ENCODE measurements around the gene OOSP4A. TPM values are rescaled to one million over a fixed set of nuclear protein-coding genes. Genes with fewer than 3 reads are reported as not detected.

Gene OOSP4A
- total and polyA plus RNA-seq, 2 of the 4 experiments (the other 2 are of a cell fraction) = not detected

- H2BK120ac ChIP-seq (ENCODE audit: low read depth, low read length) = no peak overlapping the region
- H3K79me1 ChIP-seq (ENCODE audit: low read depth in 1 of 2, low read length in 2 of 2) = no peaks in the 10 kb centered on the region
- no peak overlapping the region for H3K14ac ChIP-seq (replicated peaks; ENCODE audit: low read depth, low read length)
- H3K18ac ChIP-seq (ENCODE audit: low read depth, low read length) = no peak overlapping the region
- H2BK5ac ChIP-seq (ENCODE audit: low read depth, low read length, poor library complexity, severe bottlenecking) = no peak overlapping the region
- H4K20me1 ChIP-seq (ENCODE audit: insufficient read depth, low read length) = no peaks in the 10 kb centered on the region
- intact Hi-C loops (cut with micrococcal nuclease) (no loop called here), in situ Hi-C loops (cut with MboI; ENCODE audit: low sequenced_read_pairs) (no loop called here), dilution Hi-C loops (cut with HindIII; ENCODE audit: low sequenced_read_pairs, unreplicated experiment) (no loop called here)
- H3K9ac ChIP-seq (ENCODE audit: low read depth, low read length) = no peak overlapping the region
- H4K91ac ChIP-seq (ENCODE audit: insufficient read depth, low read depth, low read length) = no peak overlapping the region
- no peak overlapping the region for H4K8ac ChIP-seq (ENCODE audit: low read depth in 2 of 2, low read length in 2 of 2)
- no peak overlapping the region for H2BK20ac ChIP-seq (ENCODE audit: low read depth, low read length)
- no peak overlapping the region for H3K4me2 ChIP-seq (ENCODE audit: low read depth, low read length)
- H4K5ac ChIP-seq (ENCODE audit: low read depth, low read length) = no peak overlapping the region
- TF ChIP-seq CHD1 (IDR thresholded peaks at IDR 0.05; ENCODE audit: low read depth, low read length) = no peak
- TF ChIP-seq RAD21 (IDR thresholded peaks at IDR 0.05; ENCODE audit: low read length) = no peak
- no peak for TF ChIP-seq FOS (IDR thresholded peaks at IDR 0.05; ENCODE audit: low read depth, low read length)
- no peak for TF ChIP-seq MAZ (IDR thresholded peaks at IDR 0.05; ENCODE audit: borderline replicate concordance, low read depth, low read length)
- no peak for TF ChIP-seq CTCF (conservative IDR thresholded peaks at IDR 0.05; ENCODE audit: low read depth, low read length)
- no peak for TF ChIP-seq RFX5 (IDR thresholded peaks at IDR 0.05; ENCODE audit: low read depth, low read length)
- no peak for TF ChIP-seq CEBPB (IDR thresholded peaks at IDR 0.05; ENCODE audit: low read depth, low read length)
- no peak for TF ChIP-seq MAFK (IDR thresholded peaks at IDR 0.05; ENCODE audit: low read depth, low read length)
- TF ChIP-seq NFE2L2 (IDR thresholded peaks at IDR 0.05; ENCODE audit: low read depth, low read length) = no peak
- no peak for TF ChIP-seq RCOR1 (IDR thresholded peaks at IDR 0.05; ENCODE audit: insufficient replicate concordance, low read length)
- DNase-seq = no peak
- WGBS, 2 experiments (ENCODE audit: extremely low coverage in 2 of 2, insufficient read length in 1 of 2) = no CpG with 5 or more reads among the region's 1 CpG
- H3K9me1 ChIP-seq (ENCODE audit: insufficient read depth, low read length) = no peaks in the 10 kb centered on the region
- no peak overlapping the region for H2AK5ac ChIP-seq (ENCODE audit: low read depth, low read length)
- H3K4me3 ChIP-seq (ENCODE audit: insufficient read depth, low read depth, low read length) = no peak overlapping the region
- no peak overlapping the region for H3K56ac ChIP-seq (ENCODE audit: extremely low read depth, insufficient read depth, low read length)
- no peak overlapping the region for H3K27ac ChIP-seq (ENCODE audit: insufficient read depth, low read length)
- H3K4me1 ChIP-seq (ENCODE audit: control insufficient read depth, insufficient read depth, low read length) = no peaks in the 10 kb centered on the region
- no peak overlapping the region for H2AK9ac ChIP-seq (replicated peaks; ENCODE audit: low read depth, low read length, poor library complexity)
- H3K36me3 ChIP-seq (ENCODE audit: control insufficient read depth, insufficient read depth, low read length) = no peaks in the 10 kb centered on the region
- ChIA-PET POLR2A (ENCODE audit: unreplicated experiment) (no interaction called here), CTCF (no interaction called here)
- BruUV-seq (replicated peaks) = no TSS peak
- H3K9me3 ChIP-seq (ENCODE audit: control insufficient read depth, insufficient read depth, low read length) = no peaks in the 10 kb centered on the region
- H3K4ac ChIP-seq (ENCODE audit: low read depth, low read length) = no peak overlapping the region
- H3K27me3 ChIP-seq (ENCODE audit: control insufficient read depth, insufficient read depth, low read length) = no peaks in the 10 kb centered on the region
- no peak overlapping the region for H2AFZ ChIP-seq (replicated peaks; ENCODE audit: low read length, poor library complexity)
- no peak for ATAC-seq (ENCODE audit: low read depth)
- H2BK15ac ChIP-seq (ENCODE audit: low read depth, low read length) = no peak overlapping the region
- no peak overlapping the region for H3K23ac ChIP-seq (ENCODE audit: low read depth, low read length)
Measured at GRCh38 chr11:60005360-60005759, 41.5 kb downstream of the OOSP4A start.

Data from IMR-90 (cell line).